22Rv1 (cell line): ENCODE data around the gene CFAP61.

ENCODE experiments used
- CTCF ChIP-seq: fragments of 450-650 bp; IDR thresholded peaks from 2 replicates; pipeline ENCODE4 v1.5.1; 2017; ENCODE audit warnings: mild to moderate bottlenecking
- ZFX ChIP-seq: fragments of 450-650 bp; IDR thresholded peaks from 2 replicates; pipeline ENCODE4 v1.6.1; 2017; ENCODE audit warnings: antibody characterized with exemption, borderline replicate concordance

GRCh38 chr20:20406306-20406705, 354.0 kb downstream of the CFAP61 start:
- TF ChIP-seq CTCF (no peak), ZFX (no peak)
